Trophoblast cell (in vitro differentiated cells and primary cell): ENCODE measurements around the gene DIAPH2.

Experiments used
- DNase-seq, 2 donors: peaks; one replicate each; pipeline ENCODE4 v3.0.0-alpha.2; 2016
- H2AFZ ChIP-seq: 2 replicates; pipeline ENCODE4 v1.6.1; 2013; ENCODE audit warnings: low read length, moderate library complexity, mild to moderate bottlenecking; ENCODE audit not compliant: insufficient read depth, poor library complexity
- H2AK5ac ChIP-seq: 2 replicates; pipeline ENCODE4 v1.6.1; 2013; ENCODE audit warnings: mild to moderate bottlenecking, low read length
- H2BK120ac ChIP-seq: 2 replicates; pipeline ENCODE4 v1.6.1; 2013; ENCODE audit warnings: low read length, mild to moderate bottlenecking, moderate library complexity; ENCODE audit not compliant: insufficient read depth, poor library complexity
- H2BK12ac ChIP-seq: 2 replicates; pipeline ENCODE4 v1.6.1; 2013; ENCODE audit warnings: mild to moderate bottlenecking, low read length, moderate library complexity
- H2BK5ac ChIP-seq: 2 replicates; pipeline ENCODE4 v1.6.1; 2013; ENCODE audit warnings: low read length, low read depth, moderate library complexity, mild to moderate bottlenecking; ENCODE audit not compliant: poor library complexity
- H3K14ac ChIP-seq: 2 replicates; pipeline ENCODE4 v1.6.1; 2013; ENCODE audit warnings: mild to moderate bottlenecking, low read length
- H3K18ac ChIP-seq: 2 replicates; pipeline ENCODE4 v1.6.1; 2013; ENCODE audit warnings: mild to moderate bottlenecking, low read length
- H3K23ac ChIP-seq: 2 replicates; pipeline ENCODE4 v1.6.1; 2013; ENCODE audit warnings: low read length
- H3K27ac ChIP-seq: 2 replicates; pipeline ENCODE4 v1.5.1; 2013; ENCODE audit warnings: low read depth, mild to moderate bottlenecking, inconsistent platforms, low read length, moderate library complexity
- H3K27me3 ChIP-seq: 2 replicates; pipeline ENCODE4 v1.6.1; 2013; ENCODE audit warnings: inconsistent platforms, mild to moderate bottlenecking, low read length, moderate library complexity; ENCODE audit not compliant: insufficient read depth
- H3K36me3 ChIP-seq, 2 experiments: 1 replicate in 1 of 2; 2 replicates in 1 of 2; pipeline ENCODE4 v1.6.1; 2013; ENCODE audit warnings: low read length in 2 of 2, mild to moderate bottlenecking in 2 of 2, moderate library complexity in 1 of 2; ENCODE audit not compliant: insufficient read depth in 2 of 2, control insufficient read depth in 1 of 2
- H3K4ac ChIP-seq: 2 replicates; pipeline ENCODE4 v1.6.1; 2013; ENCODE audit warnings: low read depth, mild to moderate bottlenecking, low read length, moderate library complexity
- H3K4me1 ChIP-seq, 2 experiments: 1 replicate in 1 of 2; 2 replicates in 1 of 2; pipeline ENCODE4 v1.6.1; 2013; ENCODE audit warnings: low read length in 2 of 2, mild to moderate bottlenecking in 2 of 2, moderate library complexity in 1 of 2; ENCODE audit not compliant: insufficient read depth in 2 of 2, control insufficient read depth in 1 of 2
- H3K4me2 ChIP-seq: 2 replicates; pipeline ENCODE4 v1.6.1; 2013; ENCODE audit warnings: inconsistent platforms, mild to moderate bottlenecking, low read length, moderate library complexity
- H3K4me3 ChIP-seq: 2 replicates; pipeline ENCODE4 v1.5.1; 2013; ENCODE audit warnings: mild to moderate bottlenecking, low read depth, low read length, inconsistent platforms
- H3K79me1 ChIP-seq: one replicate; pipeline ENCODE4 v1.6.1; 2013; ENCODE audit warnings: low read length
- H3K79me2 ChIP-seq: 2 replicates; pipeline ENCODE4 v1.6.1; 2013; ENCODE audit warnings: low read length, mild to moderate bottlenecking; ENCODE audit not compliant: control insufficient read depth, insufficient read depth, poor library complexity
- H3K9ac ChIP-seq: 2 replicates; pipeline ENCODE4 v1.6.1; 2013; ENCODE audit warnings: mild to moderate bottlenecking, low read length
- H3K9me3 ChIP-seq: 2 replicates; pipeline ENCODE4 v1.6.1; 2013; ENCODE audit warnings: low read depth, mild to moderate bottlenecking, control low read depth, inconsistent platforms, low read length; ENCODE audit not compliant: insufficient read depth
- H4K12ac ChIP-seq: 2 replicates; pipeline ENCODE4 v1.6.1; 2013; ENCODE audit warnings: low read depth, mild to moderate bottlenecking, low read length, moderate library complexity
- H4K8ac ChIP-seq: 2 replicates; pipeline ENCODE4 v1.6.1; 2013; ENCODE audit warnings: low read depth, mild to moderate bottlenecking, low read length, moderate library complexity
- H4K91ac ChIP-seq: one replicate; pipeline ENCODE4 v1.6.1; 2013; ENCODE audit warnings: low read depth, mild to moderate bottlenecking, low read length, moderate library complexity
- WGBS: extraction: QIAGEN DNeasy Blood & Tissue Kit; methylation state at CpG from one replicate; pipeline ENCODE4 v1.1.7; 2013; ENCODE audit warnings: missing lambda C conversion rate; ENCODE audit not compliant: insufficient read length, insufficient coverage; ENCODE audit errors: extremely low coverage; 5-methylcytosine and 5-hydroxymethylcytosine counted together

Gene DIAPH2

DNA sequence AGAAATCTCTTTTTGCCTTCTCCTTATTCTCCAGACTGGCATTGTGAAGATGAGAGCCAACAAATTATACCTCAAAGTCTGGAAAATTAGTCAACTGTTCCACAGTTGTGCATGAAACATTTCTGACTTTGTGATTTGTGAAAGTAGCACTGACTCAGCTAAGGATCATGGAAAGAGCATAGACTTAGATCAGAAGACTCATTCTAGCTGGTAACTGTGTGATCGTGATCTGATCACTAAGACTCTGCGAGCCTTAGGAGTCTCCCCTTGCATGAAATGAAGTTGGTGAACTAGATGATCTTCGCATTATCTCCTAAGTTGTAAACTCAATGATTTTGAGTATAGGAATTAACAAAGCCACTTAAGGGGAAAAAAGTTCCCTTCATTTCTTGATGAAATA, 867.2 kb downstream of the DIAPH2 start:
- Histone ChIP-seq H4K91ac (no peak overlapping the region), H4K12ac (no peak overlapping the region), H3K4ac (no peak overlapping the region), H3K14ac (no peak overlapping the region), H3K4me1 (no peaks in the 10 kb centered on the region), H3K9ac (no peak overlapping the region), H3K79me1 (no peaks in the 10 kb centered on the region), H3K4me2 (no peak overlapping the region), H2AFZ (no peak overlapping the region), H3K4me3 (no peak overlapping the region), H2BK120ac (no peak overlapping the region), H3K18ac (no peak overlapping the region), H3K36me3 (no peaks in the 10 kb centered on the region), H3K9me3 (no peaks in the 10 kb centered on the region), H2AK5ac (no peak overlapping the region), H2BK5ac (no peak overlapping the region), H3K27me3 (no peaks in the 10 kb centered on the region), H3K23ac (no peak overlapping the region), H4K8ac (no peak overlapping the region), H2BK12ac (no peak overlapping the region), H3K79me2 (no peaks in the 10 kb centered on the region), H3K27ac (no peak overlapping the region)
- no peak for DNase-seq
- no CpG with 5 or more reads among the region's 3 CpGs for WGBS

DNA sequence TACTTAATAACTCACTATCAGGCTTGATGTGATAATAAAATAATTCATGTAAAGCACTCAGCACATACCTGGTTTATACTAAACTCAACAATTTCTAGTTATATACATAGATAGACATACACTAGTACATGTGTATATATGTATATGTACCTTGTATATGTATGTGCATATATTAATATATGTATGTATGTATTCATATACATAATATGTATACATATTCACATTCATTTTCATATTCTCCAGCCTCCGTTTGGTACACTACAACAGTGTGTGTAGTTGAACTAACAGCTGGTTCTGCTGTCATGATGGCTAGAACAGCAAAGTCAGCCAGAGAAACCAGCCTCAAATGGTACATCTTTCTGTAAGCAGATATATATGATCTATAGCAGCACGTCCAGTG, 869.2 kb downstream of the DIAPH2 start:
- no peak overlapping the region for H2BK5ac ChIP-seq
- no peaks in the 10 kb centered on the region for H3K79me2 ChIP-seq
- H3K4ac ChIP-seq, result no peak overlapping the region
- H3K4me3 ChIP-seq, result no peak overlapping the region
- H2BK120ac ChIP-seq, result no peak overlapping the region
- DNase-seq, result no peak
- H4K8ac ChIP-seq, result no peak overlapping the region
- WGBS, result no CpG with 5 or more reads among the region's 2 CpGs
- H3K9me3 ChIP-seq, result no peaks in the 10 kb centered on the region
- H2BK12ac ChIP-seq, result no peak overlapping the region
- H4K91ac ChIP-seq, result no peak overlapping the region
- H3K27me3 ChIP-seq, result no peaks in the 10 kb centered on the region
- H3K4me2 ChIP-seq, result no peak overlapping the region
- no peak overlapping the region for H3K18ac ChIP-seq
- no peak overlapping the region for H4K12ac ChIP-seq
- no peak overlapping the region for H3K9ac ChIP-seq
- H3K27ac ChIP-seq, result no peak overlapping the region
- H3K4me1 ChIP-seq, result no peaks in the 10 kb centered on the region
- H3K14ac ChIP-seq, result no peak overlapping the region
- H2AK5ac ChIP-seq, result no peak overlapping the region
- H3K79me1 ChIP-seq, result no peaks in the 10 kb centered on the region
- H2AFZ ChIP-seq, result no peak overlapping the region
- H3K36me3 ChIP-seq, result no peaks in the 10 kb centered on the region
- H3K23ac ChIP-seq, result no peak overlapping the region

DNA sequence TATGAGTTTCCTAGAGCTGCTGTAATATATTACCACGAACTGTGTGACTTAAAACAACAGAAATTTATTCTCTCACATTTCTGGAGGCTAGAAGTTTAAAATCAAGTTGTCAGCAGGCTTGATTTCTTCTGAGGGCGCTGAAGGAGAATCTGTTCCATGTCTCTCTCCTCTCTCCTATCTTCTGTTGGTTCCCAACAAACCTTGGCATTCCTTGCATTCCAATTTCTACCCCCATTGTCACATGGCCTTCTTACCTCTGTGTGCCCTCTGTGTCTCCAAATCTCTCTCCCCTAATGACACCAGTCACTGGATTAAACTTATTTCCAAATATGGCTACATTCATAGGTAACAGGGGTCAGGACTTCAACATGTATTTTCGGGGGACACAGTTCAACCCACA, 871.7 kb downstream of the DIAPH2 start:
- no peak overlapping the region for H2BK5ac ChIP-seq
- H3K79me1 ChIP-seq, result no peaks in the 10 kb centered on the region
- no peak overlapping the region for H4K8ac ChIP-seq
- DNase-seq, result no peak
- no peaks in the 10 kb centered on the region for H3K36me3 ChIP-seq
- no peak overlapping the region for H3K4me3 ChIP-seq
- no peak overlapping the region for H2AFZ ChIP-seq
- H3K79me2 ChIP-seq, result no peaks in the 10 kb centered on the region
- H3K9me3 ChIP-seq, result no peaks in the 10 kb centered on the region
- no peak overlapping the region for H3K18ac ChIP-seq
- H3K14ac ChIP-seq, result no peak overlapping the region
- no peak overlapping the region for H4K12ac ChIP-seq
- no peak overlapping the region for H3K23ac ChIP-seq
- H3K4me1 ChIP-seq, result no peaks in the 10 kb centered on the region
- no peak overlapping the region for H3K4ac ChIP-seq
- no peak overlapping the region for H3K9ac ChIP-seq
- H4K91ac ChIP-seq, result no peak overlapping the region
- no CpG with 5 or more reads among the region's 3 CpGs for WGBS
- no peak overlapping the region for H2BK120ac ChIP-seq
- no peaks in the 10 kb centered on the region for H3K27me3 ChIP-seq
- no peak overlapping the region for H3K4me2 ChIP-seq
- no peak overlapping the region for H3K27ac ChIP-seq
- H2BK12ac ChIP-seq, result no peak overlapping the region
- no peak overlapping the region for H2AK5ac ChIP-seq

DNA sequence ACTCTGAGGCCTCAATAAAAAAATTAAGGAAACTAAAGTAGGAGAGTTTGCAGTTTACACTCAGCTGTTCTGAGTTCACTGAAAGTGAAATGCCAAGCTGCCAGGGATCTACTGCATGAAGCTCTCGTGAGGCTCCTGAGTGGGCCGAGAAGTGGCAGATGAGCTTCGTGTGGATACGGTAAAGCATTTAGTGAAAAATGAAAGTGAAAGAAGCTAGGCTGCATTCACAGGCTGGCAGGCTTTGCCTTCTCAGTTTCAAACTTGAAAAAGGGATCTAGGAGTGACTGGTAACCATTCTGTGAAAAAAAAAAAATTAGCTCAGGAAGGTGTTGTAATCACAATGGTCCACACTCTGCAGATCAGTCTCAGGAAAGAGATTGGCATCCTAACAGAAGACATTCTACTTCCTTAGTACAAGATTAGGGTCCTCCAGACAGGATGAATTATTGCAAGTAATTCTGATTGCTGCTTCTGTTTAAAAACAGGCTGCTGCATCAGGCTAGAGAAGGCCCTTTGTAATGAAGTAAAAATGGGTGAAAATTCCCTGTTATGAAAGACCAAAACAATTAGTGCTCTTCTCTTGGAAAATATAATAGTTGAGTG, 879.0 kb downstream of the DIAPH2 start:
- WGBS, result no CpG with 5 or more reads among the region's 4 CpGs
- H3K4me2 ChIP-seq, result no peak overlapping the region
- no peak overlapping the region for H2AK5ac ChIP-seq
- no peaks in the 10 kb centered on the region for H3K36me3 ChIP-seq
- no peaks in the 10 kb centered on the region for H3K4me1 ChIP-seq
- H3K79me1 ChIP-seq, result no peaks in the 10 kb centered on the region
- H3K9ac ChIP-seq, result no peak overlapping the region
- H3K14ac ChIP-seq, result no peak overlapping the region
- no peak overlapping the region for H3K4me3 ChIP-seq
- no peak overlapping the region for H2AFZ ChIP-seq
- H2BK12ac ChIP-seq, result no peak overlapping the region
- no peak overlapping the region for H4K8ac ChIP-seq
- H3K23ac ChIP-seq, result no peak overlapping the region
- H3K9me3 ChIP-seq, result no peaks in the 10 kb centered on the region
- no peak overlapping the region for H4K12ac ChIP-seq
- no peaks in the 10 kb centered on the region for H3K79me2 ChIP-seq
- H3K27ac ChIP-seq, result no peak overlapping the region
- H2BK120ac ChIP-seq, result no peak overlapping the region
- H2BK5ac ChIP-seq, result no peak overlapping the region
- DNase-seq, result peak in 1 of 2 donors; percentile 17
- H3K4ac ChIP-seq, result no peak overlapping the region
- H3K18ac ChIP-seq, result no peak overlapping the region
- H4K91ac ChIP-seq, result no peak overlapping the region
- H3K27me3 ChIP-seq, result no peaks in the 10 kb centered on the region
